Measurements from ENCODE around the gene CASZ1. TPM values are rescaled to one million over a fixed set of nuclear protein-coding genes. Genes with fewer than 3 reads are reported as not detected.

Gene CASZ1
- total RNA-seq, 2 experiments from 2014 or later = 11.0 to 11.5 TPM

DNA sequence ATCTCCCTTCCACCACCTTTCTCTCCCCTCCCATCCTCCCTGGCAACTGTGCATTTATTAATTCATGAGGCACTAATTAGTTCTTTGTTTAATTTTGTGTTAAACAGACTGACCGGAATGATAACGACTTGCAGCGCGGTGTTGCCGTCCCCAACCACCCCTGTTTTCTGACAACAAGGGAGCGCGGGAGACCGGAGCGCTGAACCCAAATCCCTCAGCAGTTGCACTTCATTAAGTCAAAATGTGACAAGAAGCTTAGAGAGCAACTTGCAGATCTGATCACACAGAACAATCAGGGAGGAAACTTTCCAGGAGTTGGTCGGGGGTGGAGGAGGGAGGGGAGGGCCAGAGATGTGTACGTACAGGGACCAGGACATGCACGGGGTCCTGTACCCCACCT is 89.2 kb downstream of the CASZ1 start:
- H3K9me3 Mint-ChIP-seq = no peaks in the 10 kb centered on the region
- no peaks in the 10 kb centered on the region for H3K4me1 Mint-ChIP-seq
- H3K27ac Mint-ChIP-seq = no peak overlapping the region
- ATAC-seq (ENCODE audit: low read depth) = no peak
- POLR2A ChIA-PET = no interaction called here
- H3K4me3 Mint-ChIP-seq = no peak overlapping the region
- H3K27me3 Mint-ChIP-seq = peaks cover 2% of the 10 kb centered on the region
- no peaks in the 10 kb centered on the region for H3K36me3 Mint-ChIP-seq
- DNase-seq = no peak

DNA sequence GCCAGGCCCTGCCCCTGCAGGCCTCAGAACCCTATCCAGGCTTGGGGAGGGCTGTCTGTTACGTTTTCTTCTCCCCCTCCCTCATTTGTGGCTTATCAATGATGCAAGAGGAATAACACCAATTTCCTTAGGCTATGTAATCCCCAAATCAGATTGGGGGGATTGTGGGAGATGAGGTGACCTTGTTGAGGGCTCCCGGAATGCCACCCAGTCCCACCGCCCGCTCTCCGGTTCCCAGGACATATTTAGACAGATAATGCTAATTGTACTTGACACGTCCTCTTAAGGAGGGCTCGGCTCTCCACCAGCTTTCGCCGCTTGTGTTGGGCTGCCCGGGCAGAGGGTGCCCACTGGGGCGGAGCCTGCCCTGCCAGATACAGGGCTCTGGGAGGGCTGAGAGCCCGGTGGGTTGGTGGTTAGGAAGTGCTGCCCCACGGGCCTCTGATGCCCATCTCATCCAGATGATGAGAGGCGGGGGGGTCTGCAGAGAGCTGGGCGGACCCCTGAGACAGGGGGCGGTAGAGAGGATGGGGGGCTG is 90.0 kb downstream of the CASZ1 start:
- Mint-ChIP-seq H3K27me3 (peaks cover 2% of the 10 kb centered on the region), H3K4me1 (no peaks in the 10 kb centered on the region), H3K4me3 (no peak overlapping the region), H3K9me3 (no peaks in the 10 kb centered on the region), H3K36me3 (no peaks in the 10 kb centered on the region), H3K27ac (no peak overlapping the region)
- DNase-seq = no peak
- POLR2A ChIA-PET = no interaction called here
- no peak for ATAC-seq (ENCODE audit: low read depth)

- Mint-ChIP-seq H3K36me3 (no peaks in the 10 kb centered on the region), H3K4me3 (no peak overlapping the region), H3K9me3 (no peaks in the 10 kb centered on the region), H3K27me3 (peaks cover 2% of the 10 kb centered on the region), H3K4me1 (no peaks in the 10 kb centered on the region), H3K27ac (no peak overlapping the region)
- POLR2A ChIA-PET = no interaction called here
- DNase-seq (no peak), ATAC-seq (ENCODE audit: low read depth) (no peak)
Measured at GRCh38 chr1:10705953-10706352, 90.5 kb downstream of the CASZ1 start.

DNA sequence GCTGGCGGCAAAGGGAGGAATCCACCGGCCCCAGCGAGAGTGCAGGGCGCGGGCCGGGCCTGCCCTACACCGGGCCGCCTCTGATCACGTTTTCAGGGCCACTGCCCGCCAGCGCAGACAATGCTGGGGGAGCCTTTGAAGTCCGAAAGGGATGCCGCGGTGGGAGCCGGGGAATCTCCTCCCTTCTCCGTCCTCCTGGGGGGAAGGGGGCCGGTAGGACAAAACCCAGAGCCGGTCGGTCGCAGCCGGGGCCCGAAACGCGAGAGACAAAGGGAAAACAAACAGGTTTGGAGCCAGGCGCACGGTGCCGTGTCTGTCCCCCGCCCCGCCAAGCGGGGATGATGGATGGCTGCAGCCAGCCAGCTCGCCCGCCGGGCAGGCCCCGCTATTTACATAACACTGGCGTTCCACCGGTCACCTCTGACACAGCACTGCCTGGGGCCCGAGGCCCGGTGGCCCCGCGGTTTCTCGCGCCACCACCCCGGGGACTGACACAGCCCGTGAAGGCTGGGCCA is 92.0 kb downstream of the CASZ1 start:
- Mint-ChIP-seq H3K27ac (no peak overlapping the region), H3K4me3 (no peak overlapping the region), H3K36me3 (no peaks in the 10 kb centered on the region), H3K27me3 (peaks cover 8% of the 10 kb centered on the region), H3K9me3 (no peaks in the 10 kb centered on the region), H3K4me1 (no peaks in the 10 kb centered on the region)
- POLR2A ChIA-PET = no interaction called here
- DNase-seq = no peak
- no peak for ATAC-seq (ENCODE audit: low read depth)

GRCh38 chr1:10703702-10704101 is 92.7 kb downstream of the CASZ1 start:
- Mint-ChIP-seq H3K27ac (no peak overlapping the region), H3K9me3 (no peaks in the 10 kb centered on the region), H3K27me3 (peaks cover 8% of the 10 kb centered on the region), H3K4me3 (no peak overlapping the region), H3K36me3 (no peaks in the 10 kb centered on the region), H3K4me1 (no peaks in the 10 kb centered on the region)
- ATAC-seq (ENCODE audit: low read depth) (no peak), DNase-seq (no peak)
- POLR2A ChIA-PET = no interaction called here

DNA sequence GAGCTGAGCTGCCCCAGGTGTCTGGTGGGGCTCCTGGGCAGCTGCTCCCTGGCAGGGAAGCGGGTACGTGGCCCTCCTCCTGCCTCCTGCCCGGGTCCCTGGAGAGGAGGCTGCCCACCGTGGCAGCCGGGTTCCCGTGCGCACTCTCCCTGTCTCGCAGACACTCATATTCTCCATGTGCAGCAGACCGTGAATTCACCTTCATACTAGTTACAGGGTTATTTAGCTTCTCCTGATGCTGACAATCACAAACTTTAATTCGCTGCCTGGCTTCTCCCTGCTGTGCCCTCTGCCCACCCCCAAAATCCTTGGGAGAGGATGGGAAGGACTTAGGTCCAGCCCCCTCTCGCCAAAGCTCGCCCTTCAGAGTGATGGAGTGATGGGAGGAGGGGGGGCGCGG is 95.3 kb downstream of the CASZ1 start:
- Mint-ChIP-seq H3K27ac (no peak overlapping the region), H3K9me3 (no peaks in the 10 kb centered on the region), H3K36me3 (no peaks in the 10 kb centered on the region), H3K4me1 (peaks cover 2% of the 10 kb centered on the region), H3K4me3 (no peak overlapping the region), H3K27me3 (peaks cover 10% of the 10 kb centered on the region)
- DNase-seq = no peak
- no peak for ATAC-seq (ENCODE audit: low read depth)
- POLR2A ChIA-PET = no interaction called here

- Mint-ChIP-seq H3K4me1 (peaks cover 5% of the 10 kb centered on the region), H3K27ac (no peak overlapping the region), H3K9me3 (no peaks in the 10 kb centered on the region), H3K36me3 (no peaks in the 10 kb centered on the region), H3K27me3 (peaks cover 12% of the 10 kb centered on the region), H3K4me3 (no peak overlapping the region)
- DNase-seq = no peak
- ATAC-seq (ENCODE audit: low read depth) = no peak
- POLR2A ChIA-PET = no interaction called here
Measured at GRCh38 chr1:10699470-10699835, 97.0 kb downstream of the CASZ1 start.

DNA sequence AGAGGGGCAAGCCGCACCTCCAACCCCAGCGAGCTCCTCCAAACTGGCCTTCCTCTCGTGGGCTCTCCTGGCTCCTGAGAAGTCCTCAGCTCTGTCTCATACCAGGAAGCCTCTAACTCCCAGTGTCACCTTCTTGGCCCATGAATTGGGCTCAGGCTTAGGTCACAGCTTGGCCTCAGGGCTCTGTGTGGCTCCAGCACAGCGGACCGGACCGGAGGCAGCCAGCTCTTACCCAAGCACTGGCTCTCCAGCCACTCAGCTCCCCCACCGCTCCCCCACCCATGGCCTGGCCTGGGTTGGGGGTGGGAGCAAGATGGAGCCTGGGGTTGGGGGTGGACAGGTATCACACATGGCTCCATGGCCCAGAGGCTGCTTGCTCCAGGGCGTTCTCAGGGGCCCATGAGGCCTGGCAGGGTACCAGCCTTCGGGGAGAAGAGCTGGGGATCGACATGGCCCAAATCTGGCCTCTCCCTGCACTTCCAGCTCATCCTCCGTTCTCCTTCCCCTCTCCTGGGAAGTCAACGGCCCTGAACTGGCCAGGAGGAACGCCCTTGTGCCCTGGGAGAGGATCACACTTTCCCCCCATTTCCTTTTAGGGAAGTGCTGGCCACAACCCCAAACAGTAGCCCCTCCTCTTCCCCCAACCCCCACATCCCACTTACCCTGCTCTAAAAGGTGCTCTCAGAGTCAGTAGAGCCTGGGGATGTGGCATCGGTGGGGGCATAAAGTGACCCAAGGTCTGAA is 97.5 kb downstream of the CASZ1 start:
- no peak for DNase-seq
- ATAC-seq (ENCODE audit: low read depth) = no peak
- H3K27ac Mint-ChIP-seq = no peak overlapping the region

DNA sequence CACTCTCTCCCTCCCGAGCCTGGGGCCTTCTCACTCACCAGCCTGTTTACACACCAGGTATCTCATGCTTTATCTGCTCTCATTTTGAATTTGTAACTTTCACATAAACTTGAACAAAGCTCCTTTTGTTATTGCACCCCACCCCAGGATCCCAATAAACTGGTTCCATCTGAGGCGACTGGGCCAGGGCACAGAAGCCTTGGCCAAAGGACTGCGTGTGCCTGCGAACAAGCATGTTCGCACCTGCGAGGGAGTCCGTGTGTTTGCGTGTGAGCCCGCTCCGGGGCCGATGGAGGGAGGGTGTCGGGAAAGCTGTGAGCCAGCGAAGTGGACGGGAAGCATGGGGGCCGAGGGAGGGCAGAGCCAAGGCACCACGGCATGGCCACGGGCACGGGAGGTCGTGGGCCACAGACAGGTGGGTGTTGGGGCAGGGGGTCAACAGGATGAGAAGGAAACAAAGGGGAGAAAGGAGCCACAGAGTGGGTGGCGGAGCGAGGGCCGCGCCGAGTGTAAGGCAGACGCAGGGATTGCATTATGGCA is 98.8 kb downstream of the CASZ1 start:
- Mint-ChIP-seq H3K9me3 (no peaks in the 10 kb centered on the region), H3K36me3 (no peaks in the 10 kb centered on the region), H3K4me3 (no peak overlapping the region), H3K27me3 (peaks cover 12% of the 10 kb centered on the region), H3K4me1 (peaks cover 12% of the 10 kb centered on the region), H3K27ac (no peak overlapping the region)
- no peak for DNase-seq
- ATAC-seq (ENCODE audit: low read depth) = no peak
- POLR2A ChIA-PET = no interaction called here

More for the DNA sequence above, 97.5 kb downstream of the CASZ1 start:
- no peak overlapping the region for H3K4me3 Mint-ChIP-seq
- POLR2A ChIA-PET = interaction anchor here (0.5 kb wide), 1 partner anchor 247 kb away, joined by 3 read pairs; no protein-coding TSS in a partner anchor
- H3K4me1 Mint-ChIP-seq = peaks cover 5% of the 10 kb centered on the region
- H3K36me3 Mint-ChIP-seq = no peaks in the 10 kb centered on the region
- H3K27me3 Mint-ChIP-seq = peaks cover 12% of the 10 kb centered on the region
- no peaks in the 10 kb centered on the region for H3K9me3 Mint-ChIP-seq

- ATAC-seq (ENCODE audit: low read depth) = no peak
Measured at GRCh38 chr1:10696977-10697376, 99.5 kb downstream of the CASZ1 start.

DNA sequence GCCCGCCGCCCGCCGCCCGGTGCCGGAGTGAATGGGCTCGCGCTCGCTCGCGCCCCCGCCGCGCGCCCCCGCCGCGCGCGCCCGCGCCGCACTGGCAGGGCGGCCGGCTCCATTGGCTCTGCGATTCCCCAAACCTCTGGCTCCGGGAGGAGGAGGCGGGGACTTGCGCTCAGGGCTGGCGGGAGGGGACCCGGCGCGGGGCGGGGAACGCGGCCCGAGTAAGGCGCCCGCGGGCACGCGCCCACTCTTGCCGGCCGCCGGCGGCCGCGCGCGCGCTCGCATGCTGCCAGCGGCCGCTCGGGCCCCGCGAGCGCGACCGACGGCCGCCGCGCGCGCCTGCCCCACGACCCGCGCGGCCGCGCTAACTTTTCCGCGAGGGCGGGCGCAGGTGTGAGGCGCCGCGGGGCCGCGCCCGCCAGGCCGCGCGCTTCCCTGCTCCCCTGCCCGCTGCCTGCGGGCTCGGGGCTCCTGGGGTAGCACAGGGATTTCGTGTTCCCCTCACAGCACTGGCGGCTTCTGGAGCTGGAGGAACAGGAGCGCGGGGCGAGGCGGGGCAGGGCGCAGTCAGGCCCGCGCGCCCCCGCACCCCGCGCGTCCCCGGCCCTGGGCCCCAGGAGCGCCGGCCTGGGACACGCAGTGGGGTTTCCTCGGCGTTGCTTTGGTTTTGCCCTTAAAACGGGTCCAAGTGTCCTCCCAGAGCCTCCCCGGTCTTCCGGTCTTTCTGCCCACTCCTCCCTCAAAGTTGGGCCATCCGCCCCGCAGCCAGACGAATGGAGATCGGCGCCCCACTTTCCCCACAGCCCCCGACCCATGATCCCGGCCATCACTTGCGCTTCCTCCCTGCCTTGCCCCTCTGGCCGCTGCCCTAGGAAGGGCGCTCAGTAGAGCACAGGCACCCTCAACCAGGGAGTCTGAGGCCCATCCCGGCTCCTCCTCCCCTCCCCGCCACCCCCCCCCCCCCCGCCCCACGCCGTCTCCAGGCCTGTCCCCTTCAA is 101.5 kb downstream of the CASZ1 start:
- Mint-ChIP-seq H3K36me3 (no peaks in the 10 kb centered on the region), H3K4me3 (peak overlapping the region; percentile 83), H3K4me1 (peaks cover 17% of the 10 kb centered on the region), H3K9me3 (no peaks in the 10 kb centered on the region), H3K27me3 (peaks cover 10% of the 10 kb centered on the region), H3K27ac (peak overlapping the region; percentile 73)
- DNase-seq (peak; percentile 83), ATAC-seq (ENCODE audit: low read depth) (peak; percentile 74)
- POLR2A ChIA-PET = no interaction called here

More at GRCh38 chr1:10696977-10697376, 99.5 kb downstream of the CASZ1 start:
- DNase-seq = no peak
- no peaks in the 10 kb centered on the region for H3K9me3 Mint-ChIP-seq
- H3K27me3 Mint-ChIP-seq = peaks cover 12% of the 10 kb centered on the region
- no peak overlapping the region for H3K27ac Mint-ChIP-seq
- POLR2A ChIA-PET = no interaction called here
- H3K4me1 Mint-ChIP-seq = peaks cover 17% of the 10 kb centered on the region
- no peak overlapping the region for H3K4me3 Mint-ChIP-seq
- no peaks in the 10 kb centered on the region for H3K36me3 Mint-ChIP-seq

- POLR2A ChIA-PET = no interaction called here
- Mint-ChIP-seq H3K9me3 (no peaks in the 10 kb centered on the region), H3K27ac (no peak overlapping the region), H3K27me3 (peaks cover 6% of the 10 kb centered on the region), H3K4me3 (peak overlapping the region; percentile 77), H3K36me3 (no peaks in the 10 kb centered on the region), H3K4me1 (peaks cover 17% of the 10 kb centered on the region)
- DNase-seq (no peak), ATAC-seq (ENCODE audit: low read depth) (peak; percentile 51)
Measured at GRCh38 chr1:10694274-10694632, 102.2 kb downstream of the CASZ1 start.
